H4 (cell line): ENCODE data around the gene SSRP1. TPM values are rescaled to one million over a fixed set of nuclear protein-coding genes. Genes with fewer than 3 reads are reported as not detected.
"Not testable (repeated sequence)": the region's sequence is repeated elsewhere in the genome, so short reads cannot be mapped to it uniquely, and the experiment has no call there.

Source experiments
- DNase-seq: peaks from one replicate; pipeline ENCODE4 v3.0.0-alpha.2; 2015; ENCODE audit warnings: low spot score
- total RNA-seq: library from RNA; depleted of rRNA; stranded (reverse); fragments of >200 nt; shearing (Covaris generic); gene quantifications from 2 replicates; pipeline ENCODE4 v1.2.3, GENCODE V29; 2014; rRNA removed

The SSRP1 gene
- total RNA-seq, result 123 and 145 TPM in 2 replicates

- peak; percentile 87 for DNase-seq
Observed at GRCh38 chr11:57335343-57336110, at the start of gene SSRP1. Gene SSRP1, minus strand, starts transcription at chr11:57335892. Its CDS starts 771 bp downstream, at chr11:57335121.

GRCh38 chr11:57380975-57381374, 45.3 kb upstream of the SSRP1 start, which contains the start of gene PRG3:
Gene PRG3, minus strand, starts transcription at chr11:57381150. Its CDS starts 442 bp downstream, at chr11:57380708.
- no peak for DNase-seq

DNA sequence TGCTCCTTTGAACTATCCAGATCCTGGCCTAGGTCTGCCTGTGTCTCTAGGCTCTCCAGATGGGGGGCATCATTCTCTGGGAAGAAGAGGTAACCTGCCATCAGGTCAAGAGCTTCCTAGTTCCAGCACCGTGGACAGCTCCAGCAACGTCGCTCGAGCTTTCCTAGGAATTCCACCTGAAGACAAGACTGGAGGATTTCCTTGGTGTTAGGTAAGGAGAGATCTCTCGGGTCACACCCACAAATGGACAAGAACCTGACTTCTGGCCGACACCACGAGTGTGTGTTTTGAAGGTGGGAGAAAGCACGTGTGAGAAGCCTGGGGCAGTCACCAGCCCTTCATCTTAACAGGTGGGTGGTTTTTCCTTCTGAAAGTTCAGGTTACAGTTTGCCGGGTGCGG, 44.0 kb upstream of the SSRP1 start:
- DNase-seq, result no peak

- no peak for DNase-seq
Observed at GRCh38 chr11:57378186-57378585, 42.5 kb upstream of the SSRP1 start.

DNA sequence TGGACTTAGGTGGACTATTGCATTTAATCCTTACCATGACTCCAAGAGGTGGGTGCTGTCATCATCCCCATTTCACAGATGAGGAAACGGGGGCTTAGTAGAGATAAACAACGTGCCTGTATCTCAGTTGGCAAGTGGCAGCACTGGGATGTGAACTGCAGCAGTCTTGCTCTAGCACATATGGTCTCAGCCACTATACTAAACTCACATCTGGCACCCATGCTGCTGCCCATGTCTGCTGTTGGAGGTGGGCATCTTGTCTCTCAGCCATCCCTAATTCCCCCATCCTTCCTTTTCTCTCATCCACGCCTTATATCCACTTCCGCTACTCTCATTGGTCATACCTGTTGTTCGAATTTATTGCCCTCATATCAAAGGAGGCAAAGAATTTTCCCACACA, 41.4 kb upstream of the SSRP1 start:
- DNase-seq, result no peak

DNA sequence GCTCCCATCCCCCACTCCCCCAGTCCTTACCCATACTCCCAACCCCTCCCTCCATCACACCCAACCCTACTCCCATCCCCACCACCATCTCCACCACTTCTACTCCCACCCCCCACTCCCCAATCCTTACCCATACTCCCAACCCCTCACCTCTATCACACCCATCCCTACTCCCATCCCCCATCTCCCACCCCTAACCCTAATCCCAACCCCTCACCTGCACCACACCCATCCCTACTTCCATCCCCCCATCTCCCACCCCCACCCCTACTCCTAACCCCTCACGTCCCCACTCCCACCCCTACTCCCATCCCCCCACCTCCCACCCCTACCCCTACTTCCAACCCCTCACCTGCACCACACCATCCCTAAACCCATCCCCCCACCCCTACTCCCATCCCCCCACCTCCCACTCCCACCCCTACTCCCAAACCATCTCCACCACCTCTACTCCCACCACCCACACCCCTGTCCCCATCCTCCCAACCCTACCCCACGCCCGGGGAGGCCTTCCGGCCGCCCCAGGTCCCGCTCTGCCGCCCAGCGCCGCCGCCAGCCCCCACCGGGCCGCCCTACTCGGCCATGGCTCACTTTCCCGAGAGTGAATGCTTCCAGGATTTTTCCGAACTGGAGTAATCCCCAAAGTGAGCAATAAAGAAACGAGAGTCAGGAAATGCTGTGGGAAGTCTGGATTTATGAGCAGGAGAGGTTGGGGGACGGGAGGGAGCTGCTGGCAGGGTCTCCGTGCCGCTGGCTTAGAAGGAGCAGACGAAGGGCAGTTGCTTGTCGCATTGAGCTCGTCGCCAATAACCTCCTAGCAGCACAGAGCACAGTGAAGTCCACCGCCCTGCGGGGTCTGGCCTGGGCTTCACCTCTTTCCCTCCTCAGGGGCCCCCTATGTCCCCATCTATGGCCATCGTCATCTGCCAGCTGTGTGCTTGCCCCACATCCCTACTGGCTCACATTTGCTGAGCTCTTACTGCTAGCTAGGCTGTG, 40.7 kb upstream of the SSRP1 start:
- DNase-seq, result no peak

DNA sequence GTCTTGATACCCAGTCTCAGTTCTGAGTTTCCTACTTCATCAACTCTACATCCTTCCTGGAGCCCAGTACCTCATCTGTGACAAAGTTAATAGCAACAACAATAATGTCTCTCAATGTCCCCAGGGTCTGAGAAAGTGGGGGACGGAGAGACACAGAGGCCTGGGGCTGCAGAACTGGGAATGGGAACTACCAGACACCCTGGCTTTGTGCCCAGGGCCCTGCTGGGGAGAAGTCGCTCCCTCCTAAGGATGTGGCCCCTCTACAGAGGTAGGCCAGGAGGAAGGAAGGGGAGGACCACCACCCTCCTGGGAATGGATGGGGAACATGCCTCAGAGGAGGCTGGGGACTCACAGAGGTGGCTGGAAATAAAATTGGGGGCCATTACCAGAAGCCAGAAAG, 39.8 kb upstream of the SSRP1 start:
- DNase-seq, result no peak

- no peak for DNase-seq
Observed at GRCh38 chr11:57374966-57375365, 39.3 kb upstream of the SSRP1 start.

- DNase-seq, result no peak
Observed at GRCh38 chr11:57373146-57373545, 37.5 kb upstream of the SSRP1 start.

GRCh38 chr11:57370941-57371340, 35.2 kb upstream of the SSRP1 start:
- no peak for DNase-seq

DNA sequence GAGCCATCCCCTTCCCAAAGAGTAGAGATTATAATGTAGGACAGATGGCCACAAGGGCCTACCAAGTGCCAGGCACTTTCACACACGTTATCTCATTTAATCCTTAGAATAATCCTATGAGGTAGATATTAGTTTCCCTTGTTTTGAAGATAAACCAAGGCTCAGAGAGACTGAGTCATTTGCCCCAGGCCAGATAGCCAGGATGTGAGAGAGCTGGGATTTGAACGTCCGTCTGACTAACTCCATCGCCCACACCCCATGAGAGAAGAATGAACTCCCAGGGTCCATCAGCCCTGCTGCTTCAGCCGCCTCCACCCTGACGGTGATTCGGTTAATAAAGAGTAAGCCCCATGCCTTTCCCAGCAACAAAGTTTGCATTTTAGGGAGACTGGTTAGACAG, 34.6 kb upstream of the SSRP1 start:
- DNase-seq, result no peak

- DNase-seq, result no peak
Observed at GRCh38 chr11:57368845-57369232, 33.1 kb upstream of the SSRP1 start.

DNA sequence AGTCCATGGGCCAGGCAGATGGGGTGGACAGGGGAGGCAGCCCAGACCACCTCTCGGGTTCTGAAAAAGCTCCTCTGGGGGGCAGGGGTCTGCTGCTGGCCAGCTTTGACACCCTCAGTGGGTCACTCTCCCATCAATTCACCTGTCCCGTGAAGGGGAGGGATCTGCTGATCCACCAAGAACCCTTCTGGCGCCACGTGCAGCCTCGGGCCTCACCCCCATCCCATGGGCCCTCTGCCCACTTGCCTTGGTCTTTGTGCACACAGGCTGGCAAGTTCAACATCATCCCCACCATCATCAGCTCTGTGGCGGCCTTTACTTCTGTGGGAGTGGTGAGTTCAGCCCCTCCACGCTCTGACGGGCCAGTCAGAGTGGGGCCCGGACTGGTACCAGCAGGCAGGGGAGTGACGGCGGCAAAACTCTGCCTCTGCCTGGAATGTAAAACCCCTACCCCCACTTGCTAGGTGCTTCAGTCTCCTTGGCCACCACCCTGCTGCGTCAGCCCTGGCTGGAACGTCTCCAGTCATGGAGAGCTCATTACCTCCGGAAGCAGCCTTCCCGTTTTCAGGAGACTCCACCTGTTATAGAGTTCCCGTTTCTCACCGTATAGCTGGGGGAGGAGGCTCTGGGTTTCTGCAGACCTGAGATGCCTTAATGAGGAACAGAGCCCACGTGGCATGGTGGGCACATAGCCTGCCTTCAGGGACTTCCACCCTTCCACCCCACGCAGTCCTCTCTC, 32.6 kb upstream of the SSRP1 start:
- no peak for DNase-seq

DNA sequence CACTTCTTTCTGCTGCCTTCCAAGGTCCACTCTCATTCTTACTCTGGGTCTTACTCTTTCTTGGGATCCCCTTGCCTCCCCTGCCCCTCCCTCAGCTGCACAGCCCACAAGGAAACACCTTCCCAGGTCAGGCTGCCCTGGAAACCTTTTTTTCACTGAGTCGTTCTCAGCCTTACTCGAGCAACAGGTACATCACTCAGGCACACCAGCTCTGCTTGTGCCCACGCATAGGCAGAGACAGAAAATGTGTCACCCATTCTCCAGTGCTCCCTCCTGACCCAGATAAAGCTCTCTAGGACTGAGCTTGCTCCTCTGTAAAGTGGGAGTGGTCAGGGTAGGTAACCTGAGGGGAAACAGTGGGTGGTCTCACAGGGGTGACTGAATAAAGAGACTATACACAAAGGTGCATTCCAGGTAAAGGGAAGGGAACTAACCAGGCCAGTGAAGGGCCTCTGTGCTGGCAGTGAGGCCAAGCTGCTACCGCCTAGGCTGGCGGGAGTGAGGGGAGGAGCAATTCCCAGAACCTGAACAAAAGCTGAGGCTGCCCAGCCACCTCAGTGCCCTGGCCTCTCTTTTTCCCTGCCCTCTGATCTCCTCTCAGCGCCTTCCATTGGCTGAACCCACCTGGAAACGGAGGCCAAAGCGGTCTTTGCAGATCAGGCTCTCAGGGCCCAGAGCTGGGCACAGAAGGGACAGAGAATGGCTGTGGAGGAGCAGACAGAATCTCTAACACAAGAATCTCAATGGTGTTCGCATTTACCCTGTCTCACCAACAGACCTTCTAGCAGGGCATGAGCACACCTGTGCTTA, 29.4 kb upstream of the SSRP1 start:
- no peak for DNase-seq

DNA sequence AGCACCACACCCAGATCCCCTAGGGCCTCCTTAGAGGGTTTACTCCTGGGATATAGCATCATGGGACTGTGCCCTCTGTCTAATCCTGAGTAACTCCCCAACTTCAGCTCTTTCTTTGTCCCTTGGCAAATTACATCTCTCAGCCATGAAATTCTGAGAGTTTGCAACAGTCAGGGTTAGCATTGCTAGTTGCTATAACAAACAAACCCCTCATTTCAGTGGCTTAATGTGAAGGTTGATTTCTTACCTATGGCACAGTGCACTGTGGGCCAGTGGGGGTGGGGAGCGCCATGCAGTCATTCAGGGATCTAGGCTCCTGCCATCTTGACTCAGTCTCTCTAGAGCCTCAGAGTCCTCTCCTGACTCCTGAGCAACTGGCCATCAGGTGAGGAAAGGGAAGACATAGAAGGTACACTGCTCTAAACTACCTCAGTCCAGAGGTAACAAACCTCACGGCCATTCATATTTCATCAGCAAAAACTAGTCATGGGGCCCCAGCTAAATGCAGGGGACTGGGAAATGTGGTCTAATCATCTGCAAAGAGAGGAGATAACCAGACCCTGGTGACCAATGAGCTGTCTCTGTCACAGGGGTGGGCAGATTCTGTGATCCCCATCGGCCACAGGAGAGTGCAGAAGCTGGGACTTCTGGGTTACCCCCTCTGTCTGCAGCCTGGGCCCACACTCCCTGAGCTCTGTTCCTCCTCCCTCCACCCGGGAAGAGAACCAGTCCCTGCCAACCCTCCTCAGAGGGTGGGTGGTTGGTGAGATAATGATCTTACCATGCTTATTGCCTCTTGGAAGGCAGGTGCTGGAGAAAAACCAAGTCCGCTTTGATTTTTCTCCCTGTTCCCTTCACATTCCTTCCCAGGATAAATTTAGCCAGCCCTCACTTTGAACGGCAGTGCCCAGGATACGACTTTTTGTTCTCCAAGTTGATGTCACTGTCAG, 27.7 kb upstream of the SSRP1 start:
- no peak for DNase-seq

DNA sequence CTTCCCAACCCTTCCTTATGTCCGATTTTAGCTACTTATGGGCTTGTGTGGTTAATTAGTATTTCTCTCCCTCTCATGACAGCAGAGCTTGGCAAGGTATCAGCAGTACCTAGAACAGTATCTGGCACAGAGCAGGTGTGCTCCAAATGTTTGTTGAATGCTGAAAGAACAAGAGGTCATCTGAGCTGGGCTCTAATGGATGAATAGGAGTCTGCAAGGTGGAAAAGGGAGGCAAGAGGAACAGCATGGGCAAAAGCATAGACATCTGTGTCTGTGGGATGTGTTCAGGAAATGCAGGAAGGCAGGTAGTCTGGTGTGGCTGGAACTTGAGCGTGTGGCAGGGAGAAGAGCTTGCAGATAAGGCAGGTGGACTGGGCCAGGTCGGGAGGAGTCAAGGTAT, 26.2 kb upstream of the SSRP1 start:
- no peak for DNase-seq

- DNase-seq, result not testable (repeated sequence)
Observed at GRCh38 chr11:57361420-57361819, 25.7 kb upstream of the SSRP1 start.

DNA sequence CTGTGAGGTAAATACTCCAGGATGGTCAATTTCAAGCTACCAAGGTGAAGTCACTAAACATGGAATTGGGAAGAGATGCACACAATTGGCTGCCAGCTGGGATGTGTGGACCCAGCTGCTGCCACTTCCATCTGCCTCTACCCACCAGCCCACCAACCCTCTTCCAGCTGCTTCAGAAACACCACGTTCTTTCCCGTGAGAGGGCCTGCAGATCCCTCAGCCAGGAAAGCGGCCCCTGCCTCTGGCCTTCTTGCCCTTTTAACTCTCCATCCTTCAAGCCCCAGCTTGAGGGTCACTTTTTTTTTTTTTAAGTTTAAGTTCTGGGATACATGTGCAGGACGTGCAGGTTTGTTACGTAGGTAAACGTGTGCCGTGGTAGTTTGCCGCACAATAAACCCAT, 25.3 kb upstream of the SSRP1 start:
- no peak for DNase-seq

GRCh38 chr11:57359896-57360690, 24.4 kb upstream of the SSRP1 start:
- no peak for DNase-seq
